PC-3 (cell line): ENCODE data around the gene TPX2. TPM values are rescaled to one million over a fixed set of nuclear protein-coding genes. Genes with fewer than 3 reads are reported as not detected.

Source experiments
- ATAC-seq: fragments of 200-7000 bp; cut with Tn5 transposase; 2 replicates; pipeline ENCODE4 v1.9.1; 2020; ENCODE audit warnings: mild to moderate bottlenecking, moderate library complexity
- BruUV-seq: library from RNA; stranded (reverse); fragments of 400-500 nt; replicated peaks from 2 replicates; lab custom pipeline; 2021; lab: Mats Ljungman, UMichigan
- CTCF ChIA-PET: fragments of 300-600 bp; sonication (Branson Sonifier 250); formaldehyde crosslinking; loops from one replicate; lab custom pipeline; 2022; ENCODE audit warnings: antibody characterized with exemption; lab: Charles Lee
- POLR2A ChIA-PET: fragments of 300-600 bp; sonication (Branson Sonifier 250); formaldehyde crosslinking; loops from one replicate; lab custom pipeline; 2022; ENCODE audit warnings: antibody characterized with exemption; ENCODE audit not compliant: unreplicated experiment; lab: Charles Lee
- DNase-seq: peaks from one replicate; pipeline ENCODE4 v3.0.0-alpha.2; 2015
- H2AFZ ChIP-seq: fragments of 300-600 bp; sonication (generic); 2 replicates; pipeline ENCODE4 v1.6.0; 2016; ENCODE audit warnings: antibody characterized with exemption, low read length
- H3F3A ChIP-seq: fragments of 300-600 bp; sonication (generic); one replicate; pipeline ENCODE4 v1.6.0; 2017; ENCODE audit warnings: antibody characterized with exemption, low read length, control low read depth, mild to moderate bottlenecking; ENCODE audit not compliant: unreplicated experiment
- H3K27ac ChIP-seq: fragments of 300-600 bp; sonication (generic); 2 replicates; pipeline ENCODE4 v1.5.1; 2016; ENCODE audit warnings: mild to moderate bottlenecking, low read length
- H3K27me3 ChIP-seq: fragments of 300-600 bp; sonication (generic); 2 replicates; pipeline ENCODE4 v1.6.1; 2016; ENCODE audit warnings: low read length, mixed read lengths
- H3K36me3 ChIP-seq: fragments of 300-600 bp; sonication (generic); 2 replicates; pipeline ENCODE4 v1.6.1; 2016; ENCODE audit warnings: low read depth, mixed run types, low read length, mixed read lengths
- H3K4me1 ChIP-seq: fragments of 300-600 bp; sonication (generic); 2 replicates; pipeline ENCODE4 v1.5.1; 2016; ENCODE audit warnings: low read length; ENCODE audit not compliant: insufficient read depth
- H3K4me2 ChIP-seq: fragments of 300-600 bp; sonication (generic); 2 replicates; pipeline ENCODE4 v1.6.0; 2016; ENCODE audit warnings: low read length
- H3K4me3 ChIP-seq: fragments of 300-600 bp; sonication (generic); 2 replicates; pipeline ENCODE4 v1.5.1; 2016; ENCODE audit warnings: mild to moderate bottlenecking, low read length, mixed read lengths
- H3K79me2 ChIP-seq: fragments of 300-600 bp; sonication (generic); 2 replicates; pipeline ENCODE4 v1.6.1; 2017; ENCODE audit warnings: low read length, mixed read lengths
- H3K9ac ChIP-seq: fragments of 300-600 bp; sonication (generic); 2 replicates; pipeline ENCODE4 v1.6.0; 2016; ENCODE audit warnings: mild to moderate bottlenecking, low read length
- H3K9me2 ChIP-seq: fragments of 300-600 bp; sonication (generic); replicated peaks from 2 replicates; pipeline ENCODE4 v1.6.1; 2016; ENCODE audit warnings: mixed run types, low read length, mixed read lengths
- H3K9me3 ChIP-seq: fragments of 300-600 bp; sonication (generic); 2 replicates; pipeline ENCODE4 v1.6.1; 2016; ENCODE audit warnings: low read length, mixed read lengths
- H4K20me1 ChIP-seq: fragments of 300-600 bp; sonication (generic); 2 replicates; pipeline ENCODE4 v1.6.1; 2016; ENCODE audit warnings: low read length, mixed read lengths
- CTCF ChIP-seq: fragments of 300-600 bp; sonication (generic); conservative IDR thresholded peaks from 2 replicates; pipeline ENCODE4 v1.5.1; 2017; ENCODE audit warnings: antibody characterized with exemption, low read depth, mild to moderate bottlenecking, low read length
- EZH2 ChIP-seq: fragments of 300-600 bp; sonication (generic); IDR thresholded peaks from one replicate; pipeline ENCODE4 v1.6.1; 2017; ENCODE audit warnings: antibody characterized with exemption, mild to moderate bottlenecking, low read length; ENCODE audit not compliant: unreplicated experiment
- EZH2phosphoT487 ChIP-seq: fragments of 300-600 bp; sonication (generic); IDR thresholded peaks from 2 replicates; pipeline ENCODE4 v1.6.1; 2018; ENCODE audit warnings: mild to moderate bottlenecking, antibody characterized with exemption, low read length, borderline replicate concordance
- intact Hi-C: fragments of 100-400 bp; cut with micrococcal nuclease; formaldehyde crosslinking; loops from 2 replicates; pipeline ENCODE4 v1.9.0; 2023
- total RNA-seq: library from RNA; depleted of rRNA; stranded (reverse); fragments of >200 nt; gene quantifications from 2 replicates; pipeline ENCODE4 v1.2.3, GENCODE V29; 2014

Gene TPX2
- total RNA-seq, 1 experiment from 2014 or later: 128 TPM

DNA sequence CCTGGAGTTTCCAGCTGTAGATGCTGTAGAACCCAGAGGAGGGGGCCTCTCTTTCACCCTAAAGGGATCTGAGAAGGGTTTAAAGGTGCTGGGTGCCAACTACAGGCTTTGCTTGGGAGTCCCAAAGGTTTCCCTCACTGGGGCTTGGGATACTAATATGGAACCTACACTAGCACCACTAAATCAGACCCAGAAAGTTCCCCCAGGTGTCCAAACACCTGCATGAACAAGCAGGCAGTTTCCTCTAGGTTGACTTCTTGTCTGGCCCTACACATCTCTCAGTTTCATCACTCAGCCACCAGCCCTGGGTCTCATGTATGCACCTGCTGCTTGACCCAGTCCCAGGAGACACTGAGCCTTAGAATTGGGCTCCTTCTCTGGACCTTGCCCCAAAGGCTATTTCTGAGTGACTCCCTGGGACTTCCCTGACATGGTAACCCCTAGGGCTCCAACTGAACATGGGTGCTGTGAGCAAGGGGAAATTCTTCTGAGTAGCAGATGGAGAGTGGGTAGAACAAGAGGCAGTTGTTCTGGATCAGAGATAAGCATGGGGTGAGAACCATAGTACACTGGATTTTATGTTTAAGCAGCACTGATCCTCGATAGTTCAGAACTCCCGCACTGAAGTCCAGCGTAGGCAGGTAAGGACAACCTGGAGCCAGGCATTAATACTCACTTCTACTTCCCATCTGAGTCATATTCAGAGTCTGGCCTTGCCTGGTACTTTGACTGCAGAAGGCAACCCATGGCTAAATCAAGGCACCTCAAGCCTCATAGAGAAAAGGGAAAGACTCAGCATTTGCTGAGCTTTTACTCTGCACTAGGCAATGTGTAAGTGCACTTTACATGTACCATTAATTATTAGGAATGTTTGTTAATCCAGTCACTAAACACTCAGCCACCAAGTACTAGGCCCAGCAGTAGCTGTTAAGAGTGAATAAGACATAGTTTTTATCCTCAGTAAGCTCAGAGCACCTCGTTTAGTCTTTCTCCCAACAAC lies 33.2 kb upstream of the TPX2 start:
- H3K79me2 ChIP-seq: peaks cover 96% of the 10 kb centered on the region
- CTCF ChIA-PET: interaction anchor here (2.4 kb wide), 1 partner anchor 17 kb away, joined by 16 read pairs; the partner anchor contains the start of gene BCL2L1
- H3K9ac ChIP-seq: peak overlapping the region; percentile 74
- DNase-seq: peak; percentile 32
- peak overlapping the region; percentile 96 for H3K27ac ChIP-seq
- intact Hi-C loops: no loop called here
- no peaks in the 10 kb centered on the region for H4K20me1 ChIP-seq
- H3K27me3 ChIP-seq: no peaks in the 10 kb centered on the region
- H3K9me2 ChIP-seq: no peaks in the 10 kb centered on the region
- POLR2A ChIA-PET: interaction anchor here (2.6 kb wide), 1 partner anchor 14 kb away, joined by 33 read pairs; no protein-coding TSS in a partner anchor
- ATAC-seq: 0 out of 2 replicates have a peak, but pooled peaks have one; percentile 2
- peak overlapping the region; percentile 62 for H3K4me2 ChIP-seq
- TF ChIP-seq CTCF: no peak
- no peak for TF ChIP-seq EZH2phosphoT487
- no peak for TF ChIP-seq EZH2
- peaks cover 70% of the 10 kb centered on the region for H3K4me1 ChIP-seq
- H3K9me3 ChIP-seq: no peaks in the 10 kb centered on the region
- H3K36me3 ChIP-seq: peaks cover 55% of the 10 kb centered on the region
- no peak overlapping the region for H2AFZ ChIP-seq
- no peak overlapping the region for H3K4me3 ChIP-seq
- peaks cover 9% of the 10 kb centered on the region for H3F3A ChIP-seq
- BruUV-seq: no TSS peak

GRCh38 chr20:31706607-31707257 lies 32.4 kb upstream of the TPX2 start:
- ChIA-PET POLR2A (interaction anchor here (2.6 kb wide), 1 partner anchor 13 kb away, joined by 33 read pairs; no protein-coding TSS in a partner anchor), CTCF (no interaction called here)
- H3K4me3 ChIP-seq: no peak overlapping the region
- no TSS peak for BruUV-seq
- H3K79me2 ChIP-seq: peaks cover 96% of the 10 kb centered on the region
- no peaks in the 10 kb centered on the region for H3K9me3 ChIP-seq
- TF ChIP-seq EZH2phosphoT487 (no peak), CTCF (no peak), EZH2 (no peak)
- H3K9ac ChIP-seq: 0 out of 2 replicates have a peak overlapping the region, but pooled peaks have one; percentile 74
- peaks cover 57% of the 10 kb centered on the region for H3K36me3 ChIP-seq
- peaks cover 74% of the 10 kb centered on the region for H3K4me1 ChIP-seq
- peak; percentile 14 for DNase-seq
- H4K20me1 ChIP-seq: no peaks in the 10 kb centered on the region
- no peak for ATAC-seq
- intact Hi-C loops: no loop called here
- H2AFZ ChIP-seq: no peak overlapping the region
- H3K27ac ChIP-seq: peak overlapping the region; percentile 96
- H3K27me3 ChIP-seq: no peaks in the 10 kb centered on the region
- 0 out of 2 replicates have a peak overlapping the region, but pooled peaks have one; percentile 7 for H3K4me2 ChIP-seq
- no peaks in the 10 kb centered on the region for H3K9me2 ChIP-seq
- peaks cover 9% of the 10 kb centered on the region for H3F3A ChIP-seq
